ENCODE data around the gene C1orf21. TPM values are rescaled to one million over a fixed set of nuclear protein-coding genes. Genes with fewer than 3 reads are reported as not detected.

The C1orf21 gene
- total RNA-seq, 1 experiment from 2014 or later, result 5.9 TPM

DNA sequence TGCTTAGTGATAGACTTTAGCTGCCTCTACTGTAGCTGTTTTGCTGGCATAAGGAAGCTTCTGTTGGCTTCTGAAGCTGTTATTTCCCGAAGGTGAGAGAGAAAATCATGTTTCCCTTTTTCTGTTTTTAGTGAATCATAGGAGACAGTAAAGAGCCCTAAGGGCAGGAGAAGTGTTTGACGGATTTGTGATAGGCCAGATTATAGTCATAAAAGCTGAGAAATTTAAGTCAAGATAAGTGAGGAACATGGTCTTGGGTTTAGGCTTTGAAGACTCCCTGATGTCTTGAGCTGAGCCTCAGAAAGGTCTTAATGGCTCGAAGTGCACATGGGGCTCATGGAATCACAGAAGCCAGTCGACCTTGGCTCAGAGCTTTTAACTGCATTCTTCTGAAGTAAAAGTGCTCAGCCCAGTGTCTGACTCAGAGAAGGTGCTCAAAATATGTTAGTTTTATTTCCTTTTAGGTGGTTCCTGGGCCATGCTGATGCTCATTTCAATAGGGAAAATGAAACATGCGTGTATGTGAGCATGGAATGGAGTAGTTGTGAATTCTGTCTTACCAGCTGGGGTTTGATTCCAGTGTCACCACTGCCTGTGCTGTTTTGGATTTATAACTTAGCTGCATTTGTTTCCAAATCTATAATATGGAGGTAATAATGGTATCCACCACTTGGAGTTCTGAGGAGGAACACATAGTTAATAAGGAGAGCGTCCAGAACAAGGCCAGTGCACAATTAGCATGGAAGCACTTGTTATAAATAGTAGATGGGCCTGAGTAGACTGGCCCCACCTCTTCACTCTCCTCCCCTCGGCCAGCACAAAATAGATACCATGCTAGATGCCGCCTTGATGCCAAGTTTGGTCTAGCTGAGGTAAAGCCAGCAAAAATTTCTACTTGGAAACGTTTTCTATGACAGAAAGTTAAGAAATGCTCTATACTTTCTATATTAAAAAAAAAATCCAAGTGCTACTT, 99.2 kb downstream of the C1orf21 start:
- DNase-seq (ENCODE audit: low spot score), result no peak

DNA sequence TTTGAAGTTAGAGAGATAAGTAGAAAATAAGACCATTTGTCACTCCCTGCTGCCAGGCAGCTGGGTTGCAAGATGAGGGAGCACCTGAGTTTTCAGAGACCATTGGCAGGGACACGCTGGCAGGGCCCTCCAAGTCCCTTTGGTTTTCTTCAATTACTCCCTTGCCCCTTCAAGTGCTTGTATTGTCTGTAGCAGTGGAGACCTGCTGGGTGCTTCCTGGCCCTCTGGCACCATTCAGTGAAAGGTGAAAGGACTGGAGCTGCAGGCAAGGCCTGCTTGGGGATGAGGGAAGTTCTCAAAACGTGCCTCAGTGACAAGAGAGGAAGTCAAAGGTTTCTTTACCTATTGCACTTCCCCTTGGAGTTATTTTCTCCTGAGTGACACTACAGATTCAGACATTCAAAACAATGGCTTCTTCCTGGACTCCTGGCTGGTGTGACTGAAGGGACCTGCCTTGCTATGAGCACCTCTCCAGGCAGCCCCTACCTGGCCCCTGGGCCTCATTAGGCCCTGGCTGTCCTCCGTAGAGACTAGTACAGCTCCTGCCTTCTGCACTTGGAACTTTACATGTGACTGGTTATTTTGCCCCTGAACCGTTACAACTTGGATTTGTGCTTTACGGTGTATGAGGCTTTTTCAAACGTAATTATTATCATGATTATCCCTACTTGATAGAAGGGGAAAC, 100.1 kb downstream of the C1orf21 start:
- no peak for DNase-seq (ENCODE audit: low spot score)

DNA sequence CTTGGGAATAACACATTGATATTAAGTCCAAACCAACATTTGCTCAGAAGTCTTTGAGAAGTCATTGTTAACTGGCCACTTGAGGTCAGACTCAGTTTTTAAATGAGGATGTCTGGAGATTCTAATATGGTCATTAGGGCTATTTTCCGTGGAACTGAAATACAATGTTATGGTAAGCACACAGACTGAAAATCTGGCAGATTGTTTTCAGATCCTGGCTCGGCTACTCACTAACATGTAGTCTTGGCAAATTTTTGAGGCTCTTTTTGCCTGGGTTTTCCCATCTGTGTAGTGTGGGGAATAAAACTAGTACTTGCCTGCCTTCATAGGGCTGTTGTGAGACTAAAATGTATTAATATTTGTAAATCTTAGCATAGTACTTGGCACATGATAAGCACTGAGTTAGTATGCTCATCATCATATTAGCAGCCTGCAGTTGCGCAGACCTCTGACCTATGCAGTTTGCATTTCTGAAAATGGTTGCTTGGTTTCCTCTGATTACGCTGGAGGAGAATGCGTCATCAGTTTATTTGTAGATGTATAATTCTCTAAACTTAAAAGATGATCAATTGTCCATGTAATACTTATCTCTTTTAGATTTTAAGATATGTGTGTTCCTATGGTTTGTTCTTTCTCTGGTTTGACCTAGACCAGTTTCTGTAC, 100.8 kb downstream of the C1orf21 start:
- no peak for DNase-seq (ENCODE audit: low spot score)

DNA sequence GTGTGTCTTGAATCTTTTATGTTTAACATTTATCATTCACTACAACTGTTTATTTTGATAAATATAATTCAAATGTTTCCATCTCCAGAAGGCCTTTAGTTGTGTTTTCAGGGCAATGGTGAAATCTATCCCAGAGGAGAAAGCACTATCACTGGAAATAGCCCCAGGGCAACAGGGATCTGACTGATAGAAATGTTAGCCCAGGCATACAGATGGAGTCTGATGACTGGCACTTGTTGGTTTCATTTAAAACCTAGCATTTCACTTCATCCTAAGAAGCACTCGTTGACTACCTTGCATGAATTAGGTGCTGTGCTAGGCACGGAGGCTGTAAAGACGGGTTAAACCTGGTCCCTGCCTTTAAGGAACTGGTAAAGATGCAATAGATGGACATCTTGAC, 103.1 kb downstream of the C1orf21 start:
- no peak for DNase-seq (ENCODE audit: low spot score)

DNA sequence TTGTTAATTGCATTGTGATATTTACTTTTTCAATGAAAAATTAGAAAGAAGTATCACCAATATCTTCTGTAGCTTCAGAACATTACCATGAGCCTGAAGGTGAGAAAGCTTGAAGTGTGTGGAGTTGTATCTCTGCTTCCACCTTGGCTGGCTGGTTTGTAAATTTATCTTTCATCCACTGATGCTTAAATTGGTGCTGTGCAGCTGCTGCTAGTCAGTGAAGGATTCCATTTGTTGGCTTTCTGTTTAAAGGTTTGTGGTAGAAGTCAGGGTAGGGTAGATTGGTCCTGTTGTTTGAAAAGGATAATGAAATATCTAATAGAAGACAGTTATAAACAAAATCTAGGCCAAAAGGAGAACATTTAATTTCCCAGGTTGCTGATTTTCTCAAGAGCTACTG, 105.7 kb downstream of the C1orf21 start:
- DNase-seq (ENCODE audit: low spot score), result no peak

DNA sequence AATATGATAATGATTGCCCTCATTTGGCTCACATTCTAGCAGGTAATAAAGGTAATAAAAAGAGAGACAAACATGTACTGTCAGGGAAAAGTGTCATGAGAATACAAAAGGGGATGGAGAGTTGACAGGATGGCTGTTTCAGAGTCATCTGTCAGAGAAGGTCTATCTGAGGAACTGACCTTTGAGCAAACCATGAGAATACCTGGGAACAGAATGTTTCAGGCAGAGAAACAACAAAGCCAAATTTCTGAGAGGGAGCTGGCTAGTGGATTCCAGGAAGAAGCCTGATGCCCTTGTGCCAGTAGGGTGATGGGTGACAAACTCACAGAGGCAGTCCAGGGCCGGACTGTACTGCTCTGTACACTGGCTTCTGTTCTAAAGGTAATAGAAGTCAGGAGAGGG, 107.2 kb downstream of the C1orf21 start:
- no peak for DNase-seq (ENCODE audit: low spot score)

DNA sequence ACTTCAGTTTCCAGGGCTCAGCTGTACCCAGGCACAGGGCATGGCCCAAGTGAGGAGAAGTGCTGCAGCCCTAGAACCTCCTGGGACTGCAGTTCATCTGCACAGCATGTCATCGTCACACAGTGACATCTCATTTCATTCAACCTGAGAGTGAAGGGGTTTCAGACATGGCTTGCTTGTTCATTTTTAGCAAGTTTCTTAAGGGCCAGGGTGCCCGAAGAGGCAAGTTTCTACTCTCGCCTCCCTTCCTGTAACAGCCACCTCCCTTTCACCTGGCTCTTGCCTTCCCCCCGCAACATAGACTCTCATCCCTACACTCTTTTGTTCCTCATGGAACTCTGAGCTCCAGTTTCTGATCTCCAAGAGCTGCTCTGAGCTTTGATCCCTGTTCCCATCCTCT, 108.1 kb downstream of the C1orf21 start:
- DNase-seq (ENCODE audit: low spot score), result no peak

DNA sequence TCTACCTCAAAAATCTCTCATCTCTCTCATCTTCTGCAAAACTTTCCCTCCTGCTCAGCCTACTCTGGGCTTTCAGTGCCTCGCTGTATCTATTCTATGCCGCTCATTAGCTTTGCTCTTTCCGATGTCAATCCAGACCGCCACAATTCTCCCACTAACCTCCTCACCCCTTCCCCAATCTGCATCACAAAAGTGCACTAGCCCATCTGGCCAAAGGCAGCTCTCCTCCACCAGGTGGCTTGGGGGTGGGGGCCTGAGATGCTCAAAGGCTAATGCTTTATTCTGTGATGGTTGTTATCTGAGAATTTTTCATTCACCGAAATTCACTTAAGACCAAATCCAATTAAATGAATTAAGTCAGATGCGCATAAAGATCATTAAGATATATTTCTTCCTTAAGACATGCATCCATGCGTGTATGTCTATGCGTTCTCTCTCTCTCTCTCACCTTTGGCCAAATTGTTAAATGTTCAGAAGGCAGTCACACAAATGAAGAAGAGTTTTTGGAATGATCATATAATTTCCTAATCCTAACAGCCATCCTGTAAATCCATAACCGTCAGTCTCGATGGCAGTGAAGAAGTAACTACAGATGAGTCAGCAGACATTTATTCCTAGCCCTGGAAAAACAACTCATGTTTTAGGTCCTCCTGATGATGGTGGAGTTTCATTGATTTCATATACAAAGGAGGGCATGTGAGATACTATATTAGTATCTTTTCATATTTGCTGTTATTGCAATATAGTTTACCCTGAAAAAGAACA, 111.3 kb downstream of the C1orf21 start:
- no peak for DNase-seq (ENCODE audit: low spot score)

DNA sequence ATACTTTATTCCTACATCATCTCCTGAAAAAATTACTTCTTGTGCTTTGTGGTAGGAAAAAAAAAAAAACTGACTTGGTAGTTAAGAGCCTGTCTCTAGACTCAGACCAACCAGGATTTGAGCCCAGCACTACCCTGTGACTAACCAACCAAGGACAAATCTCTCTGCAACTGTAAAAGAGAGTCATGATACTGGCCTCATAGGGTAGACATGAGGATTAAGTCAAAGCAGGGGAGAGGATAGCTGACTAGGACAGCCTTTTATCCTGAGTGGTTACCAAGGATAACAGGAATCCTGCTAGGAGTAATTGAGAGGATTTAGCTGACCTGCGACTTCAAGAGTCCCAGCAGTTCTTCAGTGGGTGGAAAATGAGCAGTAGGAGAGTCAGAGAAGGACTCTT, 112.8 kb downstream of the C1orf21 start:
- DNase-seq (ENCODE audit: low spot score), result no peak

DNA sequence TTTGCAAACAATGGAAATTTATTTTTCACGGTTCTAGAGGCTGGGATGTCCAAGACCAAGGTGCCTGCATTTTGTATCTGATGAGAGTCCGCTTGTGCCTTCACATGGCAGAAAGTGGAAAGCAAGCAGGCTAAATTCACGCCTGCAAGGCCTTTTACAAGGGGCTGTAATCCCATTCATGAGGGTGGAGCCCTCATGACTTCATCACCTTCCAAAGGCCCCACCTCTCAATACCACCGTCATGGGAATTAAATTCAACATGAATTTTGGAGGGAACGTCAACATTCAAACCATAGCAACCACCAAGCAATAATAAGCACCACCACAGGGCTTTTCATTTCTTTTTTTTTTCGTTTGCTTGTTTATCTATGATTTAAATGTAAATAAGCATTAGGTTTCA, 115.3 kb downstream of the C1orf21 start:
- no peak for DNase-seq (ENCODE audit: low spot score)

DNA sequence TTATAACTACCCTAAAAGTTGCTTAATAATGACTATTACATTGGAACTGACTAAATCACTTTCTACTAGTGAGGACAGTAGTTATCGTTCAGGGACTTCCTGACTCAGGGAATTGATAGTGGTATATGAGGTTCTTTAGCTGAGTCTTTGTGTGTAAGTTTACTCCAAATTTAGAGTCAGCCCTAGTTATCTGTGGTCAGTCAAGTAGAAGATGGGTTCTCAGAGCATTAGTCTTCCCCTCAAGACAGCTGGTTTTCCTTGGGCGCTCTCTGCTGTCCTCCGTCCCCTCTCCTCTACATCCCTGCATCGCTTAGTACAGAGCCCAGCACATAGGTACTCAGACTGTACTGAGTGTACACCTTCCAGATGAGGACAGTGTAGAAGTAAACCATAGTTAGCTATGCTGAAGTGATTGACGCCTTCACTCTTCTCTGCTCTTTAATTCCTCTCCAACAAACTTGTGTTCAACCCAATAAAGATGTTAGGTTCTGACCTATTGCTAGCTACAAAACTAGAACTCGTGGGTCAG, 116.5 kb downstream of the C1orf21 start:
- no peak for DNase-seq (ENCODE audit: low spot score)

DNA sequence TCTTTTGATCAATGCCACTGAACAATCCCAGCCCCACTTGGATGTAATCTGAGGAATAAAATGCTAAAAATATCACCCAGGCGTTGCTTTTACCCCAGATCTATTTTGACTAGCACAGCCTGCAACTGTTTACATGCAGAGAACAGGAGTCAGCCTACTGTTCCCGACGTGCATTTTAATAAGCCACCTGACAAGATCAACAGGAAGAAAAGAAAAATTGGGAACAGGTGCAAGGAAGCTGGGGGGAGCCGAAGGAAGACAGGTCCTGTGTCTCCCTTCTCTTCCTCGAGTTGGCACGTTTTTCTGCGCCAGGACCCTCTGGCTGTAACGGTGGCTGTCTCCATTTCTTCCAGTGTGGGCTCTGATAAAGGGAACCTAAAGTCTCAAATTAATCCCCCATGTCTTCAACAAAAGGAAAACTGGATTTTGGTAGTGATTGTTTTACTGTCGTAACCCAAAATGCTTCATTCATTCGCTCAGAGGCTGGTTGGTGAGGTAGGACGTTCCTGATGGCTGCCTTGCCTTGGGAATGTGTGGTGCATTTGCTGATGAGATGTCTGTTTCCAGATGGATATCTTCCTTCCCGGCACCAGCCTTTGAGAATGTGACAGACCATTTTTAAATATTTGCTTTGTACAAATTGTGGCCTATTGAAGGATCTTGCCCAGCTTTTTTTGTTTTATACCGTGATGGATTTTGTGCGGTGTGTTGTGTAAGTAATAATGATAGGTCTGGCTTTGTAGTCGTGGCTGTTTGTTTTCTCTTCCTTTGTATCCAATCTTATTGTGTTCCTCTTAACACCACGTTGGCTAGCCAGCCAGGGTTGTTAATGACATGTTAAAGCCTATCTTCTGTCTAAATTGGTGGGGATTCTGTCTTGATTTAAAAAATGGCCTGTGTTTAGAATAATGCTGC, 117.5 kb downstream of the C1orf21 start:
- DNase-seq (ENCODE audit: low spot score), result no peak

DNA sequence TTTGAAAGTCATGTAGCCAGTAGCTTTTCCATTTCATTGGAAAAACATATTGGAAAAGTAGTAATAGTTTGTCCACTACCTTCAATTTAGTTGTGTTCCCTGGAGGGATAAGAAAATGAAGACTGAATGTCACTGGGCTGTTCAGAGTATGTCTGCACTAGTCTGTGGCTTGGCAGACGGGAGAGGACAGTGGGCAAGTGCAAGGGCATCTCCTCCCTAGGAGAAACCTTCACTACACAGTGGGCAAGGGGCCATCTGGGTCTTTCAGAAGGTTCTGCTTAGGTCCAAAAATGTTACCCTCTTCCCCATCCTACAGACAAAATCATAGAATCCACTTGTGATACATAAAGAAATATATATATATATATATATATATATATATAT, 118.1 kb downstream of the C1orf21 start:
- DNase-seq (ENCODE audit: low spot score), result no peak

DNA sequence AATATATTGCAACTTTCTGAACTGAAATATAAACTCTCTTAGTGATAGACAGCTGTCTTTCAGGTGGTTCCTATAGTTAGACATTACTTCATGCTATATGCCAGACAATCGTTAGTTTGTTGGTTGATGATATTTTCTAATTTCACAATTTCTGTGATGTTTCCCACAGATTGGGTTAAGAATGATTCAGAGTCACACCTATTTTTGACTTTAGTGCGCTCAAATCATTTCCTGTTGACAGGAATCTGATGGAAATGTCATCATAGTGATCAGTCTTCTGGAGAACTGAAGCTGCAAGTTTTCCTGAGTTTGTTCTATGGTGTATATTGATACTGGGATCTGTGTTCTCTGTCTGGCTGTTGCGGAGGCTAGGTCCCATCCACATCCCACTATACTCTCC, 119.7 kb downstream of the C1orf21 start:
- no peak for DNase-seq (ENCODE audit: low spot score)

DNA sequence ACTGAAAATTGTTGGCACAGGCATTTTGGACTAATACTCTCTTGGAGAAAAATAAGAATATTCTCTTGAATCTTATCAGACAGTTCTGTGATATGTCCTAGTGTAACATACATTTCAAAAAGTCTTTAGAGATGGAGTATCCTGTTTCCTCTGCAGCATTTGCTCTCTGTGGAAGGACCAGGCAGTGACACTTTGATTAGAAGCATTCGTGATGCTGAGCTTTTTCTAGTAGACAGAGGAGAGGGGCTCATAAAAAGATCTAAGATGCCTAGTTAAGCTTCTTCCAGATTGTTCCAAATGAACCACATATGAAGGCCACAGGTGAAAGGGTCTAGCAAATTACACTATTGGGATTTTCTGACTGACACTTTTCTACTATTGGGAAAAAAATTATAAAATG, 120.3 kb downstream of the C1orf21 start:
- no peak for DNase-seq (ENCODE audit: low spot score)

DNA sequence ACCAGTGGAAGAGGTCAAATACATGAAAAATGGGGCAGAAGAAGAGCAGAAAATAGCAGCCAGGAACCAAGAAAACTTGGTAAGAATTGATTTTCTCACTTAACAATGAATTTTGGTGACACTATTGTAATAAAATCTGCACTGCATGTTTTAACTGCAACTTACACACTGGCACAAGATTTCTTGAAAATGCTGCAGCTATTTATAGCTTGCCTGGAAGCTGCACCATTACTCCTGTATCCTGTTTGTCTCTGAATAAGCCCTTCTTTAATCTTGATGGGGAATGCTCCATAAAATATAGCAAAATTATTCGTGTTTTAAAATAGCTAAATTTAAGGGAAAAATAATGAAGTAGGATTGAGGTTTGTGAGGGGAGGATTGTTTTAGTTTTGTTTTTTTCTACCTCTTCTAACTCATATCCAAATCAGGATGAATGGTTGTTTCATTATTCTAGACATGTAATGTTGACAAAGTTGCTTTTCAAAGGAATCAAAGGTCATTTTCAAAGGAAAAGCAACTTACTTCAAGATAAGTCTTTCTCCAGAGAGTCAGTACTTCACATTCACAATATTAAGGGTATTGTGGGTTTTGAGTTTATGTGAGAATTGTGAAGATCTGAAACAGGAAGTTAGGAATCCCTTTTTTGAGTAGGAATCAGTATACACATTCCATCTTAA, 120.9 kb downstream of the C1orf21 start:
- peak; percentile 29 for DNase-seq (ENCODE audit: low spot score)

DNA sequence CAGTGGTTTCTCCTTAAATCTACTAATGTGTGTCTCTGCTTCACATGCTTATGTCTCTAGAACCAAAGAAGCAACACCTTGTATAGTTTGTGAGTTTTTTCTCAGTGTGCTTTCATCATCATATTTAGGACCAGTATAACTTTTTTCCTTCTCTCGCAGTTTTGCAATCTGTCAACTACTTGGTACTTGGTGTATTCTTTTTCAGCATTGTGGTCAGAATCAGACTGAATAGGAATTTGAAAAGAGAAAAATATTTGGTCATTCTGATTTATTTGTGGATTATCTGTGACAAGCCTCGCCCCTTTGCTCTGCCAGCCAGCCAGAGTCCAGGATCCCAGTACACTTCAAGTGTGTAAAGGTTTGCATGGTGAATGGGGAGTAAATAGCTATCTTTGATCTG, 122.3 kb downstream of the C1orf21 start:
- no peak for DNase-seq (ENCODE audit: low spot score)

DNA sequence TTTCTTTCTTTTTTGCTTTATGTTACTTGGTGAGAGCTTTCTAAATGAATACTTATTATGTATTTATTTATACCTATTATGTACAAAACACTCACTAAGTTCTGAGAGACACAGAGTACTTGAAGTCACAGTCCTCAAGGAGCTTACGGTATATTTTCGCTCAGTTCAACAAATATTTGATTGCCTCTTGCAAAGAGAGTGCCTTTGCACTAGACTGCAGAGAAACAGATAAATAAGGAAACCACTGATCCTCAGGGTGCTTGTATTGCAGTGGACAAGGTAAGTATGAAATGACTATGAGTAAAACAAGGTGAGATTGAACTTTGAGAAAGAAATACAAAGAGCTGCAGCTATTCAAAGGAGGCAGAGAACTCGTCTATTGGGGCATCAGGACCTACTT, 123.3 kb downstream of the C1orf21 start:
- DNase-seq (ENCODE audit: low spot score), result no peak

DNA sequence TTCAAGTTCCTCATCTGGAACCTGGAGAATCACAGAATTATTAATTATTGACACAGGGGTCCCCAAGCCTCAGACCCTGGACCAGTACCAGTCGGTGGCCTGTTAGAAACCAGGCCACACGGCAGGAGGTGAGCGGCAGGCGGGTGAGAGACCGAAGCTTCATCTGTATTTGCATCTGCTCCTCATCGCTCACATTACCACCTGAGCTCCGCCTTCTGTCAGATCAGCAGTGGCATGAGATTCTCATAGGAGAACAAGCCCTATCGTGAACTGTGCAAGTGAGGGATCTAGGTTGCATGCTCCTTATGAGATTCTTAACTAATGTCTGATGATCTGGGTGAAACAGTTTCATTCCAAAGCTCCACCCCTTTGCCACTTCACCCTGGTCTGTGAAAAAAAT, 125.9 kb downstream of the C1orf21 start:
- no peak for DNase-seq (ENCODE audit: low spot score)

DNA sequence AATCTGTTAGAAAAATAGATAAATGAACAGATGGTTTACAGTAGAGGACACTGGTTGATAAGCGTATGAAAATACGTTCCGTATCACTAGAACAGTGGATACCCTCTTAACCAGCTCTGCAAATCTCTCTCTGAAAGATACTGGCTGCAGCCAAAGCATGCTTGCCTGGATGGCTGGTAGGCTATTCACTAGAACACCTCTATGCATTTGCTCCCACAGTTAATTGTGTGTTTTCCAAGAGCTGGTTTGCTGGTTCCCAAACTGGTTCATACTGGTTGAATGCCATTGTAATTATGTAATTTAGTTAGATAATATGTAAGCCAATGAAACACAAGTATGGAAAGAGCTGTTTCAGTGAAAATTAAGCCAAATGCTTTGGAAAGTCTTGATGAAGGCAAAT, 126.6 kb downstream of the C1orf21 start:
- no peak for DNase-seq (ENCODE audit: low spot score)

All from HT-29 (cell line).